ENCODE data around the gene GPR119.
"Not testable (repeated sequence)": the region's sequence is repeated elsewhere in the genome, so short reads cannot be mapped to it uniquely, and the experiment has no call there.

- TF ChIP-seq CTCF (IDR thresholded peaks at IDR 0.05; ENCODE audit: poor library complexity); EZH2phosphoT487 (IDR thresholded peaks at IDR 0.05; ENCODE audit: low read depth, severe bottlenecking, unreplicated experiment): not testable (repeated sequence)
Observed at GRCh38 chrX:130338869-130339268, 46.6 kb downstream of the GPR119 start.
